ENCODE measurements around the gene NEU3. TPM values are rescaled to one million over a fixed set of nuclear protein-coding genes. Genes with fewer than 3 reads are reported as not detected.
A peak's percentile ranks its signal among the peaks of the same experiment; 100 is the strongest.

NEU3 gene
- total and polyA plus RNA-seq, 2 of the 13 experiments (the other 11 are each of a cell fraction or from before 2014, with no cell fraction given): 6.3 to 15.3 TPM

DNA sequence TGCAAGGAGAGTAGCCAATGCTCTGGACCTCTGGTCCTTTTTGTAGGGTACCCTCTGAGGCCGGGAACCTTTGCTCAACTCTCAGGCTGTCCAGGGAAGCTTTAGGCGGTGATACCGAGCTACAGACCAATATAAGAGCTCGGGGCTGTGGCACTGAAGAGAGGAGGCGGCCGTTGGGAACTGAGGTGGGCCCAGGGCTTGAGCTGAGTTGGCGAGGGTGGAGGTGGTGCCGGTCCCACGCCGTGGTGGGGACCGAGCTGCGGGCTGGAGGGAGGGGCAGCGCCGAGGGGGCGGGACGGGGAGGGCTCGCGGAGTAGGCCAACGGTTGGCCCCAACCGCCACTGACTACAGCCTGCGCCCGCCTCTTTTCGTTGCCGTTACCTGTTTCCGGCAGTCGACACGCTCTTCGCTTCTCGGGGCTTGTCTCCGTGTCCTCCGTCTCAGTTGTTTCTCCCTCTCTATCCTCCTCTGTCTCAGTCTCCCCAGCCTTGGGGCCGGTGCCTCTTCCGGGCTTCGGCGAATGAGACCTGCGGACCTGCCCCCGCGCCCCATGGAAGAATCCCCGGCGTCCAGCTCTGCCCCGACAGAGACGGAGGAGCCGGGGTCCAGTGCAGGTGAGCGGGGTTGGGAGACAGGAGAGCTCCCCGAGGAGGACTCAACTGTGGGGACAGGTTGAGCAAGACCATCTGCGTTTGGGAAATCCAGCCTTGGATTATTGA lies at the start of gene NEU3 (continued):
- TF ChIP-seq, protein P1, sequence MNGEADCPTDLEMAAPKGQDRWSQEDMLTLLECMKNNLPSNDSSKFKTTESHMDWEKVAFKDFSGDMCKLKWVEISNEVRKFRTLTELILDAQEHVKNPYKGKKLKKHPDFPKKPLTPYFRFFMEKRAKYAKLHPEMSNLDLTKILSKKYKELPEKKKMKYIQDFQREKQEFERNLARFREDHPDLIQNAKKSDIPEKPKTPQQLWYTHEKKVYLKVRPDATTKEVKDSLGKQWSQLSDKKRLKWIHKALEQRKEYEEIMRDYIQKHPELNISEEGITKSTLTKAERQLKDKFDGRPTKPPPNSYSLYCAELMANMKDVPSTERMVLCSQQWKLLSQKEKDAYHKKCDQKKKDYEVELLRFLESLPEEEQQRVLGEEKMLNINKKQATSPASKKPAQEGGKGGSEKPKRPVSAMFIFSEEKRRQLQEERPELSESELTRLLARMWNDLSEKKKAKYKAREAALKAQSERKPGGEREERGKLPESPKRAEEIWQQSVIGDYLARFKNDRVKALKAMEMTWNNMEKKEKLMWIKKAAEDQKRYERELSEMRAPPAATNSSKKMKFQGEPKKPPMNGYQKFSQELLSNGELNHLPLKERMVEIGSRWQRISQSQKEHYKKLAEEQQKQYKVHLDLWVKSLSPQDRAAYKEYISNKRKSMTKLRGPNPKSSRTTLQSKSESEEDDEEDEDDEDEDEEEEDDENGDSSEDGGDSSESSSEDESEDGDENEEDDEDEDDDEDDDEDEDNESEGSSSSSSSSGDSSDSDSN (CRISPR knock-in tag; IDR thresholded peaks at IDR 0.05): peak; percentile 82; the same call in 1 of the 2 replicates
- TF ChIP-seq ATAD3A (CRISPR knock-in tag; IDR thresholded peaks at IDR 0.05) (no peak), NONO (IDR thresholded peaks at IDR 0.05) (no peak), NONO (CRISPR knock-in tag; conservative IDR thresholded peaks at IDR 0.05) (peak; percentile 73), ZNF317 (CRISPR knock-in tag; IDR thresholded peaks at IDR 0.05) (peak; percentile 36; the same call in 1 of the 2 replicates), ELF1 (CRISPR knock-in tag; IDR thresholded peaks at IDR 0.05) (peak; percentile 40; the same call in 1 of the 2 replicates), GATAD1 (CRISPR knock-in tag; IDR thresholded peaks at IDR 0.05) (peak; percentile 59), SNAI1 (CRISPR knock-in tag; IDR thresholded peaks at IDR 0.05; ENCODE audit: borderline replicate concordance) (0 out of 2 replicates have a peak, but pooled peaks have one; percentile 25), BORCS8-MEF2B (CRISPR knock-in tag; IDR thresholded peaks at IDR 0.05) (peak; percentile 66), CBX5 (CRISPR knock-in tag; IDR thresholded peaks at IDR 0.05; ENCODE audit: borderline replicate concordance) (no peak; the same call in 1 of the 2 replicates), ZNF333 (CRISPR knock-in tag; IDR thresholded peaks at IDR 0.05; ENCODE audit: borderline replicate concordance) (no peak), RBFOX2 (IDR thresholded peaks at IDR 0.05; ENCODE audit: low read depth, low read length) (0 out of 2 replicates have a peak, but pooled peaks have one; percentile 13), MIER3 (CRISPR knock-in tag; IDR thresholded peaks at IDR 0.05; ENCODE audit: borderline replicate concordance) (0 out of 2 replicates have a peak, but pooled peaks have one; percentile 39), ZSCAN30 (CRISPR knock-in tag; IDR thresholded peaks at IDR 0.05) (no peak), RFX3 (CRISPR knock-in tag; IDR thresholded peaks at IDR 0.05) (no peak), ZNF83 (CRISPR knock-in tag; IDR thresholded peaks at IDR 0.05; ENCODE audit: borderline replicate concordance) (no peak), SP2 (CRISPR knock-in tag; IDR thresholded peaks at IDR 0.05) (peak; percentile 72), ZSCAN21 (CRISPR knock-in tag; IDR thresholded peaks at IDR 0.05; ENCODE audit: borderline replicate concordance) (no peak), NFKB2 (CRISPR knock-in tag; IDR thresholded peaks at IDR 0.05; ENCODE audit: borderline replicate concordance) (peak; percentile 70; the same call in 1 of the 2 replicates), ZNF468 (CRISPR knock-in tag; IDR thresholded peaks at IDR 0.05) (0 out of 2 replicates have a peak, but pooled peaks have one; percentile 23), ZNF160 (CRISPR knock-in tag; IDR thresholded peaks at IDR 0.05) (peak; percentile 90; the same call in 1 of the 2 replicates)
- TF ChIP-seq, protein P2, sequence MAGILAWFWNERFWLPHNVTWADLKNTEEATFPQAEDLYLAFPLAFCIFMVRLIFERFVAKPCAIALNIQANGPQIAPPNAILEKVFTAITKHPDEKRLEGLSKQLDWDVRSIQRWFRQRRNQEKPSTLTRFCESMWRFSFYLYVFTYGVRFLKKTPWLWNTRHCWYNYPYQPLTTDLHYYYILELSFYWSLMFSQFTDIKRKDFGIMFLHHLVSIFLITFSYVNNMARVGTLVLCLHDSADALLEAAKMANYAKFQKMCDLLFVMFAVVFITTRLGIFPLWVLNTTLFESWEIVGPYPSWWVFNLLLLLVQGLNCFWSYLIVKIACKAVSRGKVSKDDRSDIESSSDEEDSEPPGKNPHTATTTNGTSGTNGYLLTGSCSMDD (CRISPR knock-in tag; IDR thresholded peaks at IDR 0.05): no peak
- TF ChIP-seq, protein P3, sequence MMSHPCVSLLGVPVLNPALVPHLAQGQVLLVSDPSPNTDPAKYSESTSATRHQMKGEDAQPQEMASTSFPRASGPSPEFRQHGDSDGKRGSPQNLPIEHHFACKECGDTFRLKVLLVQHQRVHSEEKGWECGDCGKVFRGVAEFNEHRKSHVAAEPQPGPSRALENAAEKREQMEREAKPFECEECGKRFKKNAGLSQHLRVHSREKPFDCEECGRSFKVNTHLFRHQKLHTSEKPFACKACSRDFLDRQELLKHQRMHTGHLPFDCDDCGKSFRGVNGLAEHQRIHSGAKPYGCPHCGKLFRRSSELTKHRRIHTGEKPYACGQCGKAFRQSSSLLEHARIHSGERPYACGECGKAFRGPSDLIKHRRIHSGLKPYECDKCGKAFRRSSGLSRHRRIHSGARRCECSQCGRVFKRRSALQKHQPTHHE (CRISPR knock-in tag; IDR thresholded peaks at IDR 0.05; ENCODE audit: borderline replicate concordance): no peak
- TF ChIP-seq, protein P4, sequence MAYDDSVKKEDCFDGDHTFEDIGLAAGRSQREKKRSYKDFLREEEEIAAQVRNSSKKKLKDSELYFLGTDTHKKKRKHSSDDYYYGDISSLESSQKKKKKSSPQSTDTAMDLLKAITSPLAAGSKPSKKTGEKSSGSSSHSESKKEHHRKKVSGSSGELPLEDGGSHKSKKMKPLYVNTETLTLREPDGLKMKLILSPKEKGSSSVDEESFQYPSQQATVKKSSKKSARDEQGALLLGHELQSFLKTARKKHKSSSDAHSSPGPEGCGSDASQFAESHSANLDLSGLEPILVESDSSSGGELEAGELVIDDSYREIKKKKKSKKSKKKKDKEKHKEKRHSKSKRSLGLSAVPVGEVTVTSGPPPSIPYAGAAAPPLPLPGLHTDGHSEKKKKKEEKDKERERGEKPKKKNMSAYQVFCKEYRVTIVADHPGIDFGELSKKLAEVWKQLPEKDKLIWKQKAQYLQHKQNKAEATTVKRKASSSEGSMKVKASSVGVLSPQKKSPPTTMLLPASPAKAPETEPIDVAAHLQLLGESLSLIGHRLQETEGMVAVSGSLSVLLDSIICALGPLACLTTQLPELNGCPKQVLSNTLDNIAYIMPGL (CRISPR knock-in tag; IDR thresholded peaks at IDR 0.05; ENCODE audit: borderline replicate concordance in 1 of 2, low read depth in 1 of 2): peak; percentile 31 to 60; a peak in 1 of 4 replicates
